SK-N-MC (cell line): ENCODE results near the gene ADSS2.

ENCODE experiments used
- DNase-seq: peaks from one replicate; pipeline ENCODE4 v3.0.0-alpha.2; 2011; ENCODE audit warnings: low read depth, low spot score
- H3K27ac ChIP-seq: fragments of 200-600 bp; sonication (generic); 2 replicates; pipeline ENCODE4 v1.5.1; 2016; ENCODE audit warnings: mixed run types
- H3K36me3 ChIP-seq: fragments of 200-600 bp; sonication (generic); 2 replicates; pipeline ENCODE4 v1.6.1; 2017; ENCODE audit warnings: antibody characterized with exemption, low read length, mixed read lengths; ENCODE audit not compliant: insufficient read depth
- H3K4me3 ChIP-seq: fragments of 200-600 bp; sonication (generic); 2 replicates; pipeline ENCODE4 v1.5.1; 2016
- H3K9ac ChIP-seq: fragments of 200-600 bp; sonication (generic); 2 replicates; pipeline ENCODE4 v1.8.0; 2017; ENCODE audit warnings: mixed run types, mixed read lengths; ENCODE audit not compliant: insufficient read length
- H3K9me3 ChIP-seq: fragments of 200-600 bp; sonication (generic); 2 replicates; pipeline ENCODE4 v1.6.1; 2017; ENCODE audit warnings: low read depth, mild to moderate bottlenecking, antibody characterized with exemption, low read length, moderate library complexity, mixed read lengths
- EZH2 ChIP-seq: fragments of 200-600 bp; sonication (generic); IDR thresholded peaks from one replicate; pipeline ENCODE4 v1.6.1; 2017; ENCODE audit warnings: antibody characterized with exemption
- FOXP2 ChIP-seq: optimal IDR thresholded peaks from 2 replicates; pipeline ENCODE3; 2011; ENCODE audit warnings: mild to moderate bottlenecking, moderate library complexity; ENCODE audit not compliant: insufficient read depth; ENCODE audit errors: extremely low read length, control extremely low read depth
- POLR2AphosphoS5 ChIP-seq: IDR thresholded peaks from 2 replicates; pipeline ENCODE4 v1.6.1; 2012; ENCODE audit warnings: mild to moderate bottlenecking, low read depth, low read length, borderline replicate concordance

Gene ADSS2

GRCh38 chr1:244394826-244395765 lies 56.6 kb downstream of the ADSS2 start:
- no peaks in the 10 kb centered on the region for H3K9me3 ChIP-seq
- H3K9ac ChIP-seq: no peak overlapping the region
- no peak for DNase-seq
- no peak for TF ChIP-seq FOXP2
- TF ChIP-seq EZH2: no peak
- no peak overlapping the region for H3K4me3 ChIP-seq
- no peaks in the 10 kb centered on the region for H3K36me3 ChIP-seq
- H3K27ac ChIP-seq: no peak overlapping the region

- no peak for TF ChIP-seq EZH2
- Histone ChIP-seq H3K36me3 (no peaks in the 10 kb centered on the region), H3K4me3 (no peak overlapping the region), H3K9me3 (no peaks in the 10 kb centered on the region), H3K27ac (no peak overlapping the region), H3K9ac (no peak overlapping the region)
- no peak for DNase-seq
These were observed 57.4 kb downstream of the ADSS2 start for GRCh38 chr1:244394346-244394745.

- TF ChIP-seq EZH2: no peak
- TF ChIP-seq POLR2AphosphoS5: no peak
- TF ChIP-seq FOXP2: no peak
- Histone ChIP-seq H3K9me3 (no peaks in the 10 kb centered on the region), H3K4me3 (no peak overlapping the region), H3K36me3 (no peaks in the 10 kb centered on the region), H3K9ac (no peak overlapping the region), H3K27ac (no peak overlapping the region)
- no peak for DNase-seq
These were observed 58.0 kb downstream of the ADSS2 start for GRCh38 chr1:244393604-244394176.

DNA sequence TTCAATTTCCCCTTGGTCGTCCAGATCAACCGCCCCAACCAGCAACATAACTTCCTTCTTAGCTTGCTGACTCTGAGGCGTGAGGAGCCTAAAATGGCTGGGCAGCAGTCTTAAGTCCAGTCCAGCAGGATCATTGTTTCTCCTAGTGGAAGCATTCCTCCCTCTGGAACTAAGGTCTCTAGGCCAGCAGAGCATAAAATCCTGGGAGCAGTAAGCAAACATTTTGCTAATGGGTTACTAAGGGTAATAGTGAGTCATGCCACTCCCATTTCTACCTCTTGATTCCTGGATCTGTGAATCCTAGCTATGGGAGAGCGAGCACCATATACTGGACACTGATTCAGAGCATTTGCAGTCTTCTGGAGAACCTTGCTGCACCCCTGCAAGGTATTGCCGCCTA lies 59.9 kb downstream of the ADSS2 start:
- no peak overlapping the region for H3K4me3 ChIP-seq
- no peak overlapping the region for H3K27ac ChIP-seq
- H3K9me3 ChIP-seq: no peaks in the 10 kb centered on the region
- TF ChIP-seq POLR2AphosphoS5 (no peak), EZH2 (no peak), FOXP2 (no peak)
- no peak for DNase-seq
- no peaks in the 10 kb centered on the region for H3K36me3 ChIP-seq
- no peak overlapping the region for H3K9ac ChIP-seq

- H3K4me3 ChIP-seq: no peak overlapping the region
- TF ChIP-seq EZH2: no peak
- no peak for TF ChIP-seq POLR2AphosphoS5
- TF ChIP-seq FOXP2: no peak
- no peak overlapping the region for H3K27ac ChIP-seq
- no peak for DNase-seq
- H3K36me3 ChIP-seq: no peaks in the 10 kb centered on the region
- H3K9me3 ChIP-seq: no peaks in the 10 kb centered on the region
- H3K9ac ChIP-seq: no peak overlapping the region
These were observed 62.7 kb downstream of the ADSS2 start for GRCh38 chr1:244388961-244389360.

GRCh38 chr1:244387415-244387814 lies 64.3 kb downstream of the ADSS2 start:
- no peak for DNase-seq
- Histone ChIP-seq H3K9ac (no peak overlapping the region), H3K4me3 (no peak overlapping the region), H3K27ac (no peak overlapping the region), H3K36me3 (no peaks in the 10 kb centered on the region), H3K9me3 (no peaks in the 10 kb centered on the region)
- TF ChIP-seq POLR2AphosphoS5: no peak
- no peak for TF ChIP-seq EZH2
- no peak for TF ChIP-seq FOXP2

DNA sequence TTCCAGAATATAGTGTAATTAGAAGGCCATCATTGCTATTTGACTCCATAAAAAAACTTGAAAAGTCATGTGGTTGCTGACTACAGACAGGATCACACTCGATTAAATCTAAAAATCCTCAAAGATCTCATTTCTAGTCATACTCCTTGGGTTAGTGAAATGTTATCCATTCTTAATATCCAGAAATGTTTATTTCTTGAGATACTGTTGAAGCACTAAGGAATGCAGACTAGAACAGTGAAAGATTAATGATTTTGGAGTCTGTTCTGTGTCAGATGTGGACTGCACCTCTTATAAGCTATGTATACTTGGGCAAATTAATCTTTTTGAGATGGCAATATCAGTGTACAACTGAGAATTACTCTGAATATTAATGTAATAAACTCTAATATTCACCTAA lies 65.1 kb downstream of the ADSS2 start:
- no peak for TF ChIP-seq EZH2
- TF ChIP-seq POLR2AphosphoS5: no peak
- TF ChIP-seq FOXP2: no peak

GRCh38 chr1:244384066-244384465 lies 67.6 kb downstream of the ADSS2 start:
- no peak for DNase-seq
- no peak overlapping the region for H3K4me3 ChIP-seq
- TF ChIP-seq POLR2AphosphoS5: no peak
- TF ChIP-seq EZH2: no peak
- no peak for TF ChIP-seq FOXP2
- H3K9ac ChIP-seq: no peak overlapping the region
- H3K36me3 ChIP-seq: no peaks in the 10 kb centered on the region
- H3K27ac ChIP-seq: no peak overlapping the region
- H3K9me3 ChIP-seq: no peaks in the 10 kb centered on the region

More for the DNA sequence above, 65.1 kb downstream of the ADSS2 start:
- no peak overlapping the region for H3K9ac ChIP-seq
- H3K27ac ChIP-seq: no peak overlapping the region
- no peak overlapping the region for H3K4me3 ChIP-seq
- H3K9me3 ChIP-seq: no peaks in the 10 kb centered on the region
- DNase-seq: no peak
- H3K36me3 ChIP-seq: no peaks in the 10 kb centered on the region
